Measurements from ENCODE around the gene BTG3. TPM values are rescaled to one million over a fixed set of nuclear protein-coding genes. Genes with fewer than 3 reads are reported as not detected.

The BTG3 gene
- total RNA-seq, 1 donor from 2014 or later: 51.8 TPM

DNA sequence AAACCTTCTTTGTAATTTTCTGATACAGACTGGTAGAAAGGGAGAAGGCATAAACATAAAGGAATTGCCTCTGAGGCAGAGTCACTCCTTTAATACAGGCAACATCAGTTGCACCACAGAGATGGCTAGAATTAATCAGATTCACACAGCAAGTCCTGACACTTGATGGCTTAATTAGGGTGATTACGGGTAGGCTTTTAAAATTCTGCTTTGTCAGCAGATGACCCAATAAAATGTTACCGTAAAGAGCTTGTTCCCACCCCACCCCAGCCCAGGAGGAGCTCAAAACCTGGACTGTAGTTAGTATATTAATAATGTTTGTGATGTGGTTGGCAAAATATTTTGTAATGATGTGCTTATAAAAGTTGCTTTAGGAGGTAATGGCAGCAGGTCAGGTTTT, 9.3 kb upstream of the BTG3 start:
- no peak overlapping the region for H3K27ac ChIP-seq
- TF ChIP-seq, protein P1, sequence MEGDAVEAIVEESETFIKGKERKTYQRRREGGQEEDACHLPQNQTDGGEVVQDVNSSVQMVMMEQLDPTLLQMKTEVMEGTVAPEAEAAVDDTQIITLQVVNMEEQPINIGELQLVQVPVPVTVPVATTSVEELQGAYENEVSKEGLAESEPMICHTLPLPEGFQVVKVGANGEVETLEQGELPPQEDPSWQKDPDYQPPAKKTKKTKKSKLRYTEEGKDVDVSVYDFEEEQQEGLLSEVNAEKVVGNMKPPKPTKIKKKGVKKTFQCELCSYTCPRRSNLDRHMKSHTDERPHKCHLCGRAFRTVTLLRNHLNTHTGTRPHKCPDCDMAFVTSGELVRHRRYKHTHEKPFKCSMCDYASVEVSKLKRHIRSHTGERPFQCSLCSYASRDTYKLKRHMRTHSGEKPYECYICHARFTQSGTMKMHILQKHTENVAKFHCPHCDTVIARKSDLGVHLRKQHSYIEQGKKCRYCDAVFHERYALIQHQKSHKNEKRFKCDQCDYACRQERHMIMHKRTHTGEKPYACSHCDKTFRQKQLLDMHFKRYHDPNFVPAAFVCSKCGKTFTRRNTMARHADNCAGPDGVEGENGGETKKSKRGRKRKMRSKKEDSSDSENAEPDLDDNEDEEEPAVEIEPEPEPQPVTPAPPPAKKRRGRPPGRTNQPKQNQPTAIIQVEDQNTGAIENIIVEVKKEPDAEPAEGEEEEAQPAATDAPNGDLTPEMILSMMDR (IDR thresholded peaks at IDR 0.05): no peak
- intact Hi-C loops (cut with DNase I): no loop called here
- no peak for DNase-seq
- no peaks in the 10 kb centered on the region for H3K4me1 ChIP-seq
- H3K4me3 ChIP-seq: no peak overlapping the region
- H3K36me3 ChIP-seq: no peaks in the 10 kb centered on the region
- H3K9me3 ChIP-seq: no peaks in the 10 kb centered on the region
- ATAC-seq: no peak
- H3K27me3 ChIP-seq (ENCODE audit: low read depth): no peaks in the 10 kb centered on the region

DNA sequence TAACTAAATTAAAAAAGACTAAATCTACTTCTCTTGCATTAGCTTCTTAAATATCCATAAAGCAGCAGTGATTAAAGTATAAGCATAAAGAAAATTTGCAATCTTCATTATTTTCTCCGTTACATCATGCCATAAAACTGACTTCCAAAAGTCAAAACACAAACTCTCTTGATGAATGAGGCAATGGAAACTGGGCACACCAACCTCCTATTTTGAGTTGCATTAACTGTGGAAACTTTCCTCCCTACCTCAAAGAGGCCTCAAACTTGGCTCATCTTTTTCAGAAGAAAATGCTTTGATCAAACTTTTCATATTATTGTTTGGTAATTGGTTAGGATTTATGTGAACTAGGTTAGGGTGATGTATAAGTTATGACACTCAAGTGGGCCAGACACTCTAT, 4.1 kb upstream of the BTG3 start:
- Histone ChIP-seq H3K36me3 (no peaks in the 10 kb centered on the region), H3K27me3 (ENCODE audit: low read depth) (no peaks in the 10 kb centered on the region), H3K27ac (no peak overlapping the region), H3K9me3 (no peaks in the 10 kb centered on the region), H3K4me3 (no peak overlapping the region), H3K4me1 (peaks cover 12% of the 10 kb centered on the region)
- intact Hi-C loops (cut with DNase I): no loop called here
- DNase-seq (no peak), ATAC-seq (no peak)
- TF ChIP-seq, protein P1 (IDR thresholded peaks at IDR 0.05): no peak

GRCh38 chr21:17613242-17613676, 558 bp upstream of the BTG3 start:
- TF ChIP-seq, protein P1 (IDR thresholded peaks at IDR 0.05): no peak
- peak; percentile 78 to 81 for ATAC-seq
- intact Hi-C loops (cut with DNase I): no loop called here

GRCh38 chr21:17612023-17612564, 607 bp downstream of the BTG3 start:
- ATAC-seq (peak; percentile 73 to 83), DNase-seq (peak; percentile 78)
- Histone ChIP-seq H3K4me3 (peak overlapping the region; percentile 87), H3K27ac (peak overlapping the region; percentile 96), H3K36me3 (peaks cover 12% of the 10 kb centered on the region), H3K4me1 (peaks cover 25% of the 10 kb centered on the region), H3K9me3 (no peaks in the 10 kb centered on the region), H3K27me3 (ENCODE audit: low read depth) (no peaks in the 10 kb centered on the region)
- intact Hi-C loops (cut with DNase I): no loop called here
- TF ChIP-seq, protein P1 (IDR thresholded peaks at IDR 0.05): no peak

More at GRCh38 chr21:17613242-17613676, 558 bp upstream of the BTG3 start:
- Histone ChIP-seq H3K27me3 (ENCODE audit: low read depth) (no peaks in the 10 kb centered on the region), H3K4me1 (peaks cover 25% of the 10 kb centered on the region), H3K36me3 (peaks cover under 1% of the 10 kb centered on the region), H3K4me3 (peak overlapping the region; percentile 87), H3K27ac (peak overlapping the region; percentile 96), H3K9me3 (no peaks in the 10 kb centered on the region)
- DNase-seq: peak; percentile 87

DNA sequence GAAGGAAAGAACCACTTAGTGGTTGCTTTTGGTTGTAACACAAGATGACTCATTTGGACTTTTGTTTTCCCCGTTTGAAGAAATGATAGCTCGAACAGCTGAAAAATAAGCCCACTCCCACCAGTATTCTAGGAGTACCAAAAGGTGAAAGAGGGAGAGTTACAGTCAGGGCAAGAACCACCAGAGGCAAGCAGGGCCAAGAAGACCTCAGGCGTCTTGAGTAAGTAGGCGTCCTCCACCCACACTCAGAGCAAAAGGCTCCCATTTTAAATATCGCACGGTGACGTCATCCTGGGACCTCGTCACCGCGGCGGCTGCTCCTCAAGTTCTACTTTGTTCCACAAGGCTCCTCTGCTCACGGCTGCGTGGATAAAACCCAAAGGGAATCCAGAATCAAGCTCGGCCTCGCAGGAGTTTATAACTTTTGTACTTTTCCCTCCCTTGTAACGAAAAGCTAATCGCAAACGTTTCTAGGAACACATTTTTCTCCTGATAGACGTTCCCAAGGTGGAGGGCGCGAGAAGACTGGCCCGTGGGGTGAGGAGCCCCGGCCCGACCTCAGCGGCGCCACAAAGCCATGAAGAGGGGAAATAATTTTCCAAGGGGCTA, 1.2 kb downstream of the BTG3 start:
- ATAC-seq (peak; percentile 72), DNase-seq (peak; percentile 86)
- Histone ChIP-seq H3K9me3 (no peaks in the 10 kb centered on the region), H3K36me3 (peaks cover 18% of the 10 kb centered on the region), H3K4me3 (peak overlapping the region; percentile 87), H3K27ac (peak overlapping the region; percentile 96), H3K27me3 (ENCODE audit: low read depth) (no peaks in the 10 kb centered on the region), H3K4me1 (peaks cover 25% of the 10 kb centered on the region)
- intact Hi-C loops (cut with DNase I): no loop called here
- TF ChIP-seq, protein P1 (IDR thresholded peaks at IDR 0.05): no peak
